ENCODE results near the gene SIDT2.

The SIDT2 gene

GRCh38 chr11:117223741-117224689 lies 45.5 kb downstream of the SIDT2 start:
- no peak for DNase-seq

DNA sequence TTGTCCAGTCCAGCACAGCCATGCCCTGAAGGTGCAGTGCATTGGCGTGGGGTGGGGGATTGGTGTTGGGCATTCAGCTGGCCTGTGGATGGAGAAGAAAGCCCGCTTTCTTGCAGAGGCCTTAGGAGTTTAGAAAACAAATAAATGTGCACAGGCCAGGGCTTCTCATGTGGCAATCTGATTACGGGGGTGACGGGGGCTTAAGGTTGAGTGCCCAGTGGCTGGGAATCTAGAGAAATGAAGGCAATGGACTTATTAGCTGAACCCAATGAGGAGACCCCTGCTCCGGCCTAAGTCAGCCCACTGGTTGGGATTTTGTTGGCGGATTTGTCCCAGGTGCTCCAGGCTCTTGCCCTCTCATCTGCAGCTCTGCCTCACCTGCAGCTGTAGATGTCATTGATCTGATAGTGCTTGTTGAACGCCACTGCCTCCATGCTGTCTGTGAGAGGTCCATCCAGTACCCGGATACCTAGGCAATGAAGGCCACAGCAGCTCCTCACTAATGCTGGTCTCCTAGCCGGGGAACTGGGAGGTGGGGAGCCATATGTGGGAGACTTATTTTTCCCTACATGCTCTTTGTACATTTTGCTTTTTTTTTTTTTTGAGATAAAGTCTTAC lies 47.1 kb downstream of the SIDT2 start:
- no peak for DNase-seq

GRCh38 chr11:117226388-117227385 lies 48.1 kb downstream of the SIDT2 start:
- peak; percentile 63 for DNase-seq

- DNase-seq = no peak
Measured at GRCh38 chr11:117228091-117228490, 49.5 kb downstream of the SIDT2 start.

GRCh38 chr11:117229411-117229810 lies 50.9 kb downstream of the SIDT2 start:
- no peak for DNase-seq

- DNase-seq = no peak
Measured at GRCh38 chr11:117229931-117230285, 51.4 kb downstream of the SIDT2 start.

DNA sequence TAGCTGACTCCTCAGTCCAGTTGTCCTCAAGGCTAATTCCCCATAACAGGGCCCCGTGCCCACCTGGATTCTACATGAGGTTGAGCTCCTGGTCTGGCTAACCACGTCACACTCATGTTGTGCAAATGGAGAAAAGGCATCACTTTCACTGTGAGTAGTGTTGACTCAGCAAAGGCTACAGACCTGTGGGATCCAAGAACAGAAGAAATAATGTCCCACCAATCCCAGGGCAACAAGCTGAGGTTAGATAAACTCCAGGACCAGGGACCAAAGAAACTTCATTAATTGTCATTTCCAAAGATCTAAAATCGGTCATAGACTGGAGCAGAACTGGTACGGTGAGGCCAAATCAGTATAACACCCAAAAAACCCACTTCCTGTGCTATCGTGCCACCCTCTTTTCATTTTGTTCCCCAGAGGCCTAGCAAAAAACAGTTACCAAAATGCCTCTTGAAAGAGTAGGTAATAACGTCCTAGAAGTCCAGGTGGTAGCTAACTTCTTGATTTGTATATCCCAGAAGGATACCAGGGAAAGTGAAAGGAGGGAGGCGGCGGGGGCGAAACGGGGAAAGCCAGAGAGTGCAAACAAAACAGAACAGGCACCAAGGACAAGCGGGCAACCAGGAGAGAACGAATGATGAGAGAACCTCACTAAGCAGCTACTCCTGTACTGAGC lies 51.9 kb downstream of the SIDT2 start:
- no peak for DNase-seq

- no peak for DNase-seq
Measured at GRCh38 chr11:117230999-117231841, 52.7 kb downstream of the SIDT2 start.

DNA sequence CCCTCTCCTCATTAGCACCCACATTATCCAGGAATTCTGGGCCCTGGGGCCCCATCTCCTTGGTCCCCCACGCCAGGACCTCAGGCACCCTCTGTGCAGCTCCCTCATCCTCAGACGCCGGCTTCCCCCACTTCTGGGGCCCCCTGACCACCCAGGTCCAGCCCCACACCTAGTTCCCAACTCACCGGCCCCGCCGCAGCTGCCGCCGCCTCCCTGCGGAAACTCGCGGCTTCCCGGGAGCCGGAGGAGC lies 53.2 kb downstream of the SIDT2 start, which contains the start of gene PCSK7:
Gene PCSK7, minus strand, starts transcription at position 232 of the 250 bp plus-strand sequence. CDS start 2,229 bp downstream, outside the sequence.
- DNase-seq = no peak

- DNase-seq = peak; percentile 38
Measured at GRCh38 chr11:117232092-117232878, 53.7 kb downstream of the SIDT2 start, which contains the start of gene RNF214. TSS of gene RNF214 (plus strand) at chr11:117232671. CDS start at chr11:117234273, 1,602 bp downstream.

DNA sequence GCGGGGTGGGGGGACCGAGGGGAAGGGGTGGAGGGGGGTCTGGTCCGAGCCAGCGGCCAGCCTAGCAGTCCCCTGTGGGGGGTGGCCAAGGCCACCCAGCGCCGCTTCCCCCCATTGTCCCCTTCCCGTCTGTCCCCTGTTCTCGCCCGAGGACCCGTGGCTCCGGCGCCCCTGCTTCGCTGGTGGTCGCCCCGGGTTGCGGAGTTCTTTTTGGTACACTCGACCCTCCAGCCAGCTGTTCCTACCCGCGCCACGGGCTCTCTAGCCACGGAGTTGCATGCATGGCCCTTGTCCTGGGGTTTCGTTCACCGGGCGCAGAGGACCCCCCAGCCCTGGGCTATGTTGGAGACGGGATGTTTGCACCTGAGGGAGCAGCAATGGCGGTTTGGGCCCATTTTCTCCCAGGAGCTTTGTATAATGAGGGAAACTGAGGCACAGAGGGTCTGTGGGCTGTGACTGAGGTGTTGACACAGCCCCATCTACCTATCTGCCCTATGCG lies 54.4 kb downstream of the SIDT2 start:
- DNase-seq = no peak

DNA sequence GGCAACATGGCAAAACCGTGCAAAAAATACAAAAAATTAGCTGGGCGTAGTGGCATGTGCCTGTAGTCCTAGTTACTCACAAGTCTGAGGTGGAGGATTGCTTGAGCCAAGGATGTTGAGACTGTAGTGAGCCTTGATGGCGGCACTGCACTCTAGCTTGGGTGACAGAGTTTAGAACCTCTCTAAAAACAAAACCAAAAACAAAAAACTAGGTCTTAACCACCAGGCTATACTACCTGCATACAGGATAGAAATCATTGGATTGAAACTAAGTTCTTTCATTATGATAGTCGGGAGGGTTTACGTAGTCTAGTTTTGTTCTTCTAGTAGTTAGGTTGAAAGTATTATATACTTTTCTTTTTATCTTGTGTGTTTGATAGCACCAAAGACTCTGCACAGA lies 59.7 kb downstream of the SIDT2 start:
- DNase-seq = no peak

DNA sequence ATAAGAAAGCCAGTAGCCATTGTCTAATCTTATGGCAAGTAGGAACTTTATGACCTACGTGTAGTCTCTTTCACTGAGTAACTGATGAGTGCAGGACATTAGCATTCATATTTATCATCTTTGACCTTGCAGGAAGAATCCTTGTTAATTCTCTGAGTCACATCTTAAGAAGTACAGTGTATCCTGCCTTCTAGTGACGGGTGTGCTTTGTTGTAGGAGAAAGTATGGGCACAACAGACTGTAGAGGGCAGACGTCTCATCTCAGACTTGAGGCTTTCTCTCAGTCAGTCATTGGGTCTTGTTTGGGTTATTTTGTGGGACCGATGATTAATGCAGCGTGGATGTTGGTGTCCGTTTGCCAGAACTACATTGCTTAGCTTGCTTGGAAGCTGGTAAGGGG lies 60.8 kb downstream of the SIDT2 start:
- no peak for DNase-seq
